Neuronal stem cell (in vitro differentiated cells): ENCODE data around the gene PKNOX2.

Experiments used
- DNase-seq: peaks from one replicate; pipeline ENCODE4 v3.0.0-alpha.2; 2013; ENCODE audit warnings: low spot score
- H2AFZ ChIP-seq: one replicate; pipeline ENCODE4 v1.6.1; 2013; ENCODE audit warnings: mild to moderate bottlenecking, low read length, inconsistent platforms
- H2AK5ac ChIP-seq: 2 replicates; pipeline ENCODE4 v1.6.1; 2013; ENCODE audit warnings: low read depth, mild to moderate bottlenecking, inconsistent platforms, low read length, moderate library complexity, mixed read lengths
- H2BK120ac ChIP-seq: 2 replicates; pipeline ENCODE4 v1.6.1; 2013; ENCODE audit warnings: low read depth, mild to moderate bottlenecking, inconsistent platforms, low read length, moderate library complexity, mixed read lengths
- H2BK12ac ChIP-seq: one replicate; pipeline ENCODE4 v1.6.1; 2013; ENCODE audit warnings: low read length, inconsistent platforms
- H2BK15ac ChIP-seq: 2 replicates; pipeline ENCODE4 v1.6.1; 2013; ENCODE audit warnings: mild to moderate bottlenecking, low read length, inconsistent platforms, mixed read lengths
- H2BK5ac ChIP-seq: one replicate; pipeline ENCODE4 v1.6.1; 2013; ENCODE audit warnings: inconsistent platforms, mild to moderate bottlenecking, low read length, moderate library complexity
- H3K14ac ChIP-seq: one replicate; pipeline ENCODE4 v1.6.1; 2013; ENCODE audit warnings: low read length, inconsistent platforms
- H3K18ac ChIP-seq: 2 replicates; pipeline ENCODE4 v1.6.1; 2013; ENCODE audit warnings: low read length, inconsistent platforms
- H3K23ac ChIP-seq: 2 replicates; pipeline ENCODE4 v1.6.1; 2013; ENCODE audit warnings: low read depth, mild to moderate bottlenecking, mixed read lengths, low read length, inconsistent platforms; ENCODE audit not compliant: poor library complexity
- H3K27ac ChIP-seq: replicated peaks from 3 replicates; pipeline ENCODE4 v1.5.1; 2013; ENCODE audit warnings: low read length, inconsistent platforms
- H3K27me3 ChIP-seq, 3 experiments: 2 replicates each; pipeline ENCODE4 v1.6.1; 2013; ENCODE audit warnings: low read length in 3 of 3, mild to moderate bottlenecking in 2 of 3, inconsistent platforms in 1 of 3, low read depth in 1 of 3, mixed read lengths in 1 of 3, moderate library complexity in 1 of 3; ENCODE audit not compliant: control insufficient read depth in 3 of 3, insufficient read depth in 3 of 3
- H3K36me3 ChIP-seq, 2 donors: replicated peaks in 1 of 2; 2 replicates each; pipeline ENCODE4 v1.6.1; 2013; ENCODE audit warnings: low read length in 2 of 2; ENCODE audit not compliant: control insufficient read depth in 2 of 2, insufficient read depth in 2 of 2
- H3K4ac ChIP-seq: 2 replicates; pipeline ENCODE4 v1.6.1; 2013; ENCODE audit warnings: inconsistent platforms, mild to moderate bottlenecking, low read length, moderate library complexity
- H3K4me1 ChIP-seq, 2 donors: 1 replicate in 1 of 2; 2 replicates in 1 of 2; pipeline ENCODE4 v1.6.1; 2013; ENCODE audit warnings: low read length in 2 of 2, low read depth in 1 of 2; ENCODE audit not compliant: control insufficient read depth in 2 of 2, insufficient read depth in 1 of 2
- H3K4me2 ChIP-seq: one replicate; pipeline ENCODE4 v1.6.1; 2013; ENCODE audit warnings: mild to moderate bottlenecking, low read length, inconsistent platforms; ENCODE audit not compliant: insufficient read depth, poor library complexity, severe bottlenecking
- H3K4me3 ChIP-seq, 2 donors: 2 replicates each; pipeline ENCODE4 v1.5.1; 2013; ENCODE audit warnings: low read length in 2 of 2, mild to moderate bottlenecking in 2 of 2, inconsistent platforms in 1 of 2, moderate library complexity in 1 of 2
- H3K79me1 ChIP-seq: one replicate; pipeline ENCODE4 v1.6.1; 2013; ENCODE audit warnings: low read depth, mild to moderate bottlenecking, inconsistent platforms, low read length, moderate library complexity
- H3K9ac ChIP-seq: one replicate; pipeline ENCODE4 v1.6.1; 2013; ENCODE audit warnings: mild to moderate bottlenecking, low read depth, low read length, inconsistent platforms; ENCODE audit not compliant: poor library complexity
- H3K9me3 ChIP-seq, 2 donors: replicated peaks in 1 of 2; 2 replicates each; pipeline versions ENCODE3 to v1.6.1; 2013; ENCODE audit warnings: low read length in 2 of 2, mild to moderate bottlenecking in 2 of 2, inconsistent platforms in 1 of 2, low read depth in 1 of 2, mixed read lengths in 1 of 2, moderate library complexity in 1 of 2; ENCODE audit not compliant: control insufficient read depth in 2 of 2, insufficient read depth in 1 of 2
- H4K8ac ChIP-seq: one replicate; pipeline ENCODE4 v1.6.1; 2013; ENCODE audit warnings: low read depth, mild to moderate bottlenecking, inconsistent platforms, low read length, moderate library complexity
- H4K91ac ChIP-seq: one replicate; pipeline ENCODE4 v1.6.1; 2013; ENCODE audit warnings: low read length, low read depth, mild to moderate bottlenecking, inconsistent platforms; ENCODE audit not compliant: poor library complexity
- WGBS, 2 donors: extraction: QIAGEN DNeasy Blood & Tissue Kit; methylation state at CpG; one replicate each; pipeline ENCODE4 v1.1.7; 2013; ENCODE audit warnings: missing lambda C conversion rate in 2 of 2, mixed read lengths in 1 of 2; ENCODE audit not compliant: insufficient read length in 2 of 2, insufficient replicate concordance in 1 of 2; ENCODE audit errors: extremely low coverage in 2 of 2; 5-methylcytosine and 5-hydroxymethylcytosine counted together

The PKNOX2 gene

GRCh38 chr11:125390946-125391345, 226.4 kb downstream of the PKNOX2 start:
- Histone ChIP-seq H3K4me2 (no peak overlapping the region), H3K4me3 (no peak overlapping the region)
- no peak for DNase-seq

GRCh38 chr11:125393331-125393730, 228.8 kb downstream of the PKNOX2 start:
- Histone ChIP-seq H3K4ac (no peak overlapping the region), H3K27me3 (no peaks in the 10 kb centered on the region), H2BK12ac (no peak overlapping the region), H3K23ac (no peak overlapping the region), H3K14ac (no peak overlapping the region), H3K9me3 (no peaks in the 10 kb centered on the region), H2BK5ac (no peak overlapping the region), H2BK120ac (no peak overlapping the region), H2AFZ (no peak overlapping the region), H3K18ac (peak overlapping the region; percentile 38), H3K4me3 (no peak overlapping the region), H4K8ac (no peak overlapping the region), H4K91ac (no peak overlapping the region), H3K4me1 (peaks cover 0 to 6% of the 10 kb centered on the region in 2 donors), H2AK5ac (no peak overlapping the region), H3K27ac (no peak overlapping the region), H3K79me1 (no peaks in the 10 kb centered on the region), H3K4me2 (no peak overlapping the region), H3K9ac (no peak overlapping the region), H3K36me3 (peaks cover 3 to 46% of the 10 kb centered on the region in 2 donors), H2BK15ac (no peak overlapping the region)
- WGBS, 2 donors, result no CpG with 5 or more reads among the region's 9 CpGs
- DNase-seq, result no peak

More at GRCh38 chr11:125390946-125391345, 226.4 kb downstream of the PKNOX2 start:
- Histone ChIP-seq H2AK5ac (no peak overlapping the region), H3K79me1 (no peaks in the 10 kb centered on the region), H3K27ac (no peak overlapping the region), H3K9ac (no peak overlapping the region), H3K4me1 (peaks cover 0 to 6% of the 10 kb centered on the region in 2 donors), H2BK120ac (no peak overlapping the region), H2AFZ (no peak overlapping the region), H3K4ac (no peak overlapping the region), H3K18ac (no peak overlapping the region), H4K91ac (no peak overlapping the region), H2BK15ac (no peak overlapping the region), H2BK12ac (no peak overlapping the region), H3K36me3 (peaks cover 1 to 47% of the 10 kb centered on the region in 2 donors), H3K23ac (no peak overlapping the region), H2BK5ac (no peak overlapping the region), H3K27me3 (no peaks in the 10 kb centered on the region), H3K14ac (no peak overlapping the region), H4K8ac (no peak overlapping the region), H3K9me3 (no peaks in the 10 kb centered on the region)
- no CpG with 5 or more reads among the region's 5 CpGs for WGBS, 2 donors

- no peaks in the 10 kb centered on the region for H3K79me1 ChIP-seq
- no peak overlapping the region for H2AK5ac ChIP-seq
- DNase-seq, result no peak
- H3K36me3 ChIP-seq, result peaks cover 5 to 52% of the 10 kb centered on the region in 2 donors
- no peak overlapping the region for H3K18ac ChIP-seq
- H2BK120ac ChIP-seq, result no peak overlapping the region
- H3K4me1 ChIP-seq, result peaks cover 0 to 6% of the 10 kb centered on the region in 2 donors
- H2BK15ac ChIP-seq, result no peak overlapping the region
- H3K9ac ChIP-seq, result no peak overlapping the region
- H2BK5ac ChIP-seq, result no peak overlapping the region
- no peak overlapping the region for H3K4me2 ChIP-seq
- no peaks in the 10 kb centered on the region for H3K27me3 ChIP-seq
- H3K23ac ChIP-seq, result no peak overlapping the region
- WGBS, 2 donors, result no CpG with 5 or more reads among the region's 2 CpGs
- H3K4me3 ChIP-seq, result no peak overlapping the region
- no peak overlapping the region for H3K14ac ChIP-seq
- H3K4ac ChIP-seq, result no peak overlapping the region
- H3K27ac ChIP-seq, result peak overlapping the region; percentile 21
- no peak overlapping the region for H4K8ac ChIP-seq
- no peaks in the 10 kb centered on the region for H3K9me3 ChIP-seq
- H2BK12ac ChIP-seq, result no peak overlapping the region
- no peak overlapping the region for H2AFZ ChIP-seq
- no peak overlapping the region for H4K91ac ChIP-seq
These were observed 229.7 kb downstream of the PKNOX2 start for GRCh38 chr11:125394296-125394695.

GRCh38 chr11:125397421-125397820, 232.9 kb downstream of the PKNOX2 start:
- no peak overlapping the region for H2BK5ac ChIP-seq
- no peak overlapping the region for H3K18ac ChIP-seq
- no peak overlapping the region for H2BK12ac ChIP-seq
- H2BK120ac ChIP-seq, result no peak overlapping the region
- no peak overlapping the region for H2AFZ ChIP-seq
- no peaks in the 10 kb centered on the region for H3K79me1 ChIP-seq
- no peak overlapping the region for H2BK15ac ChIP-seq
- no peak overlapping the region for H3K4me3 ChIP-seq
- no CpG with 5 or more reads among the region's 5 CpGs for WGBS, 2 donors
- H3K27ac ChIP-seq, result no peak overlapping the region
- H3K9me3 ChIP-seq, result no peaks in the 10 kb centered on the region
- H4K8ac ChIP-seq, result no peak overlapping the region
- no peak overlapping the region for H3K14ac ChIP-seq
- peaks cover 8 to 73% of the 10 kb centered on the region in 2 donors for H3K36me3 ChIP-seq
- H3K4me2 ChIP-seq, result no peak overlapping the region
- H3K27me3 ChIP-seq, result no peaks in the 10 kb centered on the region
- H3K4me1 ChIP-seq, result peaks cover 0 to 26% of the 10 kb centered on the region in 2 donors
- no peak for DNase-seq
- H3K9ac ChIP-seq, result no peak overlapping the region
- H3K4ac ChIP-seq, result no peak overlapping the region
- H3K23ac ChIP-seq, result no peak overlapping the region
- no peak overlapping the region for H4K91ac ChIP-seq
- no peak overlapping the region for H2AK5ac ChIP-seq
